Measurements from ENCODE around the gene ALPI.

DNA sequence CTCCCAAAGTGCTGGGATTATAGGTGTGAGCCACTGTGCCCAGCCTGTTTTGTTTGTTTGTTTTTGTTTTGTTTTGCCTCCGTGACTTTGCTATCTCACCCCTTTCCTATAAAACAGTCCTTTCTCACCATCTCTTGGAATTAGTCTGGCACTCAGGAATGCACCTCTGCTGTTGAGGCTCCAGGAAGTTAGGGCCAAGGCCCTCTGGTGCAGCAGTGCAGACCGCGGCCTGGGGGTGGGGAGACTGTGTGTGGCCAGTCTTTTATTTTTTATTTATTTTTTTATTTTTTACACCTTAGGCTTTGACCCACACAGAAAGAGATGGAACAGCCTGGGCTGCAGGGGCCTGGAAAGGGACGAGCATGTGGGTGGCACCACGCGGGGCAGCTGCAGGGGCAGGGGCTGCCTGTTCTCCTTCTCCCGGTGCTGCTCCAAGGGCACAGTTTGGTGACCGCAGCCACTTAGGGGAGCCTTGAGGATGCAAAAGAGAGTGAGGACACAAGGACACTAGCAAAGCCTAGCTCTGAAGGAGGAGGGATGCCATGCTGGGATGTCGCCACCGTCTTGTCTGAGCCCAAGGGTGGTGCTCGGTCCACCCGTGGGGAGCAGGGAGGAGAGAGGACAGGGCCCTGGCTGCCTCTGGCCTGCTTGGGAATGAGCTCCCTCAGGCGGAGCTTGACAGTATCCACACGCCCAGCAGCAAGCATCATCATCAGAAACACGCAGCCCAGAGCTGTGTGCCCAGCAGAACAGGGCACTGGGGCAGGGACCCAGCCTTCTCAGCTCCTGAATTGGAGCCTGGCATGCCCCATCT lies 19.4 kb upstream of the ALPI start:
- TF ChIP-seq POLR2AphosphoS5 (IDR thresholded peaks at IDR 0.05) (no peak), POLR2A (IDR thresholded peaks at IDR 0.05; ENCODE audit: low read depth) (no peak), EP300 (IDR thresholded peaks at IDR 0.05) (no peak)
- TF ChIP-seq, protein P1, sequence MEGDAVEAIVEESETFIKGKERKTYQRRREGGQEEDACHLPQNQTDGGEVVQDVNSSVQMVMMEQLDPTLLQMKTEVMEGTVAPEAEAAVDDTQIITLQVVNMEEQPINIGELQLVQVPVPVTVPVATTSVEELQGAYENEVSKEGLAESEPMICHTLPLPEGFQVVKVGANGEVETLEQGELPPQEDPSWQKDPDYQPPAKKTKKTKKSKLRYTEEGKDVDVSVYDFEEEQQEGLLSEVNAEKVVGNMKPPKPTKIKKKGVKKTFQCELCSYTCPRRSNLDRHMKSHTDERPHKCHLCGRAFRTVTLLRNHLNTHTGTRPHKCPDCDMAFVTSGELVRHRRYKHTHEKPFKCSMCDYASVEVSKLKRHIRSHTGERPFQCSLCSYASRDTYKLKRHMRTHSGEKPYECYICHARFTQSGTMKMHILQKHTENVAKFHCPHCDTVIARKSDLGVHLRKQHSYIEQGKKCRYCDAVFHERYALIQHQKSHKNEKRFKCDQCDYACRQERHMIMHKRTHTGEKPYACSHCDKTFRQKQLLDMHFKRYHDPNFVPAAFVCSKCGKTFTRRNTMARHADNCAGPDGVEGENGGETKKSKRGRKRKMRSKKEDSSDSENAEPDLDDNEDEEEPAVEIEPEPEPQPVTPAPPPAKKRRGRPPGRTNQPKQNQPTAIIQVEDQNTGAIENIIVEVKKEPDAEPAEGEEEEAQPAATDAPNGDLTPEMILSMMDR (IDR thresholded peaks at IDR 0.05), result no peak

Measured in esophagus muscularis mucosa (tissue), 4 donors.